GM10266 (cell line): ENCODE data around the gene NETO2.
"Not testable (repeated sequence)": the region's sequence is repeated elsewhere in the genome, so short reads cannot be mapped to it uniquely, and the experiment has no call there.

Experiments used
- DNase-seq: peaks from one replicate; pipeline ENCODE4 v3.0.0; 2012; ENCODE audit errors: extremely low spot score
- CTCF ChIP-seq: IDR thresholded peaks from 2 replicates; pipeline ENCODE4 v1.5.1; 2012; ENCODE audit warnings: mild to moderate bottlenecking, low read depth; ENCODE audit not compliant: control insufficient read depth, insufficient read depth; ENCODE audit errors: missing control alignments

Gene NETO2

GRCh38 chr16:47142486-47142820, 1.3 kb downstream of the NETO2 start:
- TF ChIP-seq CTCF, result no peak
- DNase-seq, result peak; percentile 52

GRCh38 chr16:47141773-47142485, 1.8 kb downstream of the NETO2 start:
- peak; percentile 85 for DNase-seq

GRCh38 chr16:47140686-47141085, 3.1 kb downstream of the NETO2 start:
- TF ChIP-seq CTCF, result no peak
- no peak for DNase-seq

More at GRCh38 chr16:47141773-47142485, 1.8 kb downstream of the NETO2 start:
- TF ChIP-seq CTCF, result peak; percentile 97

GRCh38 chr16:47139561-47140185, 4.1 kb downstream of the NETO2 start:
- no peak for TF ChIP-seq CTCF
- DNase-seq, result no peak

GRCh38 chr16:47137925-47138324, 5.8 kb downstream of the NETO2 start:
- not testable (repeated sequence) for DNase-seq

GRCh38 chr16:47136099-47136842, 7.5 kb downstream of the NETO2 start:
- no peak for DNase-seq
- TF ChIP-seq CTCF, result no peak

GRCh38 chr16:47134550-47134949, 9.2 kb downstream of the NETO2 start:
- no peak for TF ChIP-seq CTCF
- DNase-seq, result no peak
